HL-60 (cell line): ENCODE results near the gene KCNJ6.

Experiments used
- DNase-seq, 2 experiments: peaks; one replicate each; pipeline ENCODE4 v3.0.0-alpha.2; 2010 to 2020; ENCODE audit warnings: low read depth in 1 of 2, low spot score in 1 of 2
- H3K27ac ChIP-seq: fragments of 250-450 bp; sonication (Bioruptor Pico); replicated peaks from 2 replicates; pipeline ENCODE4 v1.5.1; 2020; ENCODE audit warnings: mild to moderate bottlenecking, moderate library complexity
- H3K27me3 ChIP-seq: fragments of 250-450 bp; sonication (Bioruptor Pico); 2 replicates; pipeline ENCODE4 v1.5.1; 2021; ENCODE audit warnings: mild to moderate bottlenecking, moderate library complexity; ENCODE audit not compliant: insufficient read depth, poor library complexity, severe bottlenecking
- H3K4me3 ChIP-seq: replicated peaks from 2 replicates; pipeline ENCODE4 v1.5.1; 2011; ENCODE audit warnings: mild to moderate bottlenecking, control low read depth, low read length; ENCODE audit not compliant: insufficient read depth
- CTCF ChIP-seq: IDR thresholded peaks from one replicate; pipeline ENCODE4 v1.5.1; 2011; ENCODE audit warnings: low read length, control low read depth, inconsistent platforms; ENCODE audit not compliant: insufficient read depth
- GABPA ChIP-seq: IDR thresholded peaks from 2 replicates; pipeline ENCODE4 v1.6.1; 2012; ENCODE audit warnings: low read depth
- POLR2AphosphoS5 ChIP-seq: IDR thresholded peaks from 2 replicates; pipeline ENCODE4 v1.6.1; 2012; ENCODE audit warnings: low read depth
- REST ChIP-seq: IDR thresholded peaks from 2 replicates; pipeline ENCODE4 v1.6.1; 2012; ENCODE audit warnings: low read depth; ENCODE audit not compliant: insufficient replicate concordance
- SPI1 ChIP-seq: IDR thresholded peaks from 2 replicates; pipeline ENCODE4 v1.6.1; 2012; ENCODE audit warnings: low read depth, mild to moderate bottlenecking, borderline replicate concordance

The KCNJ6 gene

GRCh38 chr21:37746849-37747248 is 169.4 kb downstream of the KCNJ6 start:
- Histone ChIP-seq H3K27ac (no peak overlapping the region), H3K27me3 (peaks cover 3% of the 10 kb centered on the region), H3K4me3 (no peak overlapping the region)
- no peak for TF ChIP-seq SPI1
- no peak for TF ChIP-seq GABPA
- TF ChIP-seq POLR2AphosphoS5 = no peak
- no peak for TF ChIP-seq CTCF
- no peak for TF ChIP-seq REST
- no peak for DNase-seq

GRCh38 chr21:37744551-37744950 is 171.7 kb downstream of the KCNJ6 start:
- no peak overlapping the region for H3K27ac ChIP-seq
- H3K4me3 ChIP-seq = no peak overlapping the region
- DNase-seq = no peak
- TF ChIP-seq GABPA (no peak), CTCF (no peak), REST (no peak), SPI1 (no peak), POLR2AphosphoS5 (no peak)
- no peaks in the 10 kb centered on the region for H3K27me3 ChIP-seq

GRCh38 chr21:37742532-37742931 is 173.7 kb downstream of the KCNJ6 start:
- Histone ChIP-seq H3K27ac (no peak overlapping the region), H3K4me3 (no peak overlapping the region), H3K27me3 (no peaks in the 10 kb centered on the region)
- no peak for TF ChIP-seq POLR2AphosphoS5
- no peak for TF ChIP-seq CTCF
- no peak for TF ChIP-seq SPI1
- no peak for TF ChIP-seq GABPA
- no peak for TF ChIP-seq REST
- DNase-seq = no peak
